ENCODE results near the gene WDR27. TPM values are rescaled to one million over a fixed set of nuclear protein-coding genes. Genes with fewer than 3 reads are reported as not detected.

The WDR27 gene
- total RNA-seq, 3 donors from 2014 or later, result 21.3 to 68.6 (median 56.4) TPM

GRCh38 chr6:169539176-169539897 is 162.5 kb downstream of the WDR27 start:
- Histone ChIP-seq H3K27me3 (no peaks in the 10 kb centered on the region), H3K4me3 (no peak overlapping the region), H3K27ac (peak overlapping the region in 1 of 2 donors; percentile 7), H3K36me3 (no peaks in the 10 kb centered on the region), H3K9me3 (peaks cover 0 to 18% of the 10 kb centered on the region in 2 donors), H3K4me1 (no peaks in the 10 kb centered on the region)
- no peak for TF ChIP-seq POLR2AphosphoS5 (IDR thresholded peaks at IDR 0.05)
- TF ChIP-seq POLR2A (IDR thresholded peaks at IDR 0.05), result no peak
- TF ChIP-seq CTCF (IDR thresholded peaks at IDR 0.05), result no peak
- intact Hi-C loops (cut with DNase I; ENCODE audit: low total_unique reads), result no loop called here
- DNase-seq (ENCODE audit: low spot score in 2 of 2), result no peak

GRCh38 chr6:169536446-169537170 is 165.2 kb downstream of the WDR27 start:
- TF ChIP-seq POLR2AphosphoS5 (IDR thresholded peaks at IDR 0.05) (no peak), POLR2A (IDR thresholded peaks at IDR 0.05) (no peak), CTCF (IDR thresholded peaks at IDR 0.05) (no peak)
- H3K27ac ChIP-seq, result no peak overlapping the region
- H3K27me3 ChIP-seq, result no peaks in the 10 kb centered on the region
- peaks cover 0 to 24% of the 10 kb centered on the region in 2 donors for H3K9me3 ChIP-seq
- intact Hi-C loops (cut with DNase I; ENCODE audit: low total_unique reads), result no loop called here
- H3K4me3 ChIP-seq, result no peak overlapping the region
- H3K36me3 ChIP-seq, result no peaks in the 10 kb centered on the region
- DNase-seq (ENCODE audit: low spot score in 2 of 2), result no peak
- H3K4me1 ChIP-seq, result no peaks in the 10 kb centered on the region

GRCh38 chr6:169534039-169534421 is 167.8 kb downstream of the WDR27 start:
- H3K4me3 ChIP-seq, result no peak overlapping the region
- H3K36me3 ChIP-seq, result no peaks in the 10 kb centered on the region
- no peak for DNase-seq (ENCODE audit: low spot score in 2 of 2)
- H3K9me3 ChIP-seq, result peaks cover 0 to 24% of the 10 kb centered on the region in 2 donors
- intact Hi-C loops (cut with DNase I; ENCODE audit: low total_unique reads), result no loop called here
- H3K27me3 ChIP-seq, result no peaks in the 10 kb centered on the region
- TF ChIP-seq CTCF (IDR thresholded peaks at IDR 0.05) (no peak), POLR2A (IDR thresholded peaks at IDR 0.05) (no peak), POLR2AphosphoS5 (IDR thresholded peaks at IDR 0.05) (no peak)
- no peaks in the 10 kb centered on the region for H3K4me1 ChIP-seq
- H3K27ac ChIP-seq, result no peak overlapping the region

- no peak overlapping the region for H3K4me3 ChIP-seq
- TF ChIP-seq POLR2AphosphoS5 (IDR thresholded peaks at IDR 0.05) (no peak), POLR2A (IDR thresholded peaks at IDR 0.05) (no peak), CTCF (IDR thresholded peaks at IDR 0.05) (no peak)
- H3K27ac ChIP-seq, result no peak overlapping the region
- no peaks in the 10 kb centered on the region for H3K36me3 ChIP-seq
- no peaks in the 10 kb centered on the region for H3K27me3 ChIP-seq
- intact Hi-C loops (cut with DNase I; ENCODE audit: low total_unique reads), result no loop called here
- no peaks in the 10 kb centered on the region for H3K4me1 ChIP-seq
- no peak for DNase-seq (ENCODE audit: low spot score in 2 of 2)
- H3K9me3 ChIP-seq, result peaks cover 0 to 24% of the 10 kb centered on the region in 2 donors
Observed at GRCh38 chr6:169533301-169534038, 168.4 kb downstream of the WDR27 start.

Measured in breast epithelium (tissue), 4 donors.